Stomach (tissue), 4 donors: ENCODE measurements around the gene SNAP25.

ENCODE experiments used
- CTCF ChIP-seq, 7 experiments: fragments of 450-650 bp in 4 of 7; fragments of 200-600 bp in 3 of 7; sonication (generic) in 3 of 7; IDR thresholded peaks; one replicate each; pipeline ENCODE4 v1.5.1; 2016 to 2019; ENCODE audit warnings: antibody characterized with exemption in 7 of 7, control low read depth in 2 of 7, mild to moderate bottlenecking in 1 of 7
- EP300 ChIP-seq: sonication (generic); formaldehyde crosslinking; IDR thresholded peaks from one replicate; pipeline ENCODE4 v1.6.1; 2017; ENCODE audit warnings: antibody characterized with exemption
- POLR2A ChIP-seq, 4 donors: fragments of 450-650 bp; IDR thresholded peaks; one replicate each; pipeline ENCODE4 v1.6.1; 2016; ENCODE audit warnings: antibody characterized with exemption in 4 of 4, control low read depth in 2 of 4, mild to moderate bottlenecking in 1 of 4, moderate library complexity in 1 of 4
- POLR2AphosphoS5 ChIP-seq, 3 donors: sonication (generic); formaldehyde crosslinking; IDR thresholded peaks; one replicate each; pipeline ENCODE4 v1.6.1; 2016; ENCODE audit warnings: antibody characterized with exemption in 3 of 3

DNA sequence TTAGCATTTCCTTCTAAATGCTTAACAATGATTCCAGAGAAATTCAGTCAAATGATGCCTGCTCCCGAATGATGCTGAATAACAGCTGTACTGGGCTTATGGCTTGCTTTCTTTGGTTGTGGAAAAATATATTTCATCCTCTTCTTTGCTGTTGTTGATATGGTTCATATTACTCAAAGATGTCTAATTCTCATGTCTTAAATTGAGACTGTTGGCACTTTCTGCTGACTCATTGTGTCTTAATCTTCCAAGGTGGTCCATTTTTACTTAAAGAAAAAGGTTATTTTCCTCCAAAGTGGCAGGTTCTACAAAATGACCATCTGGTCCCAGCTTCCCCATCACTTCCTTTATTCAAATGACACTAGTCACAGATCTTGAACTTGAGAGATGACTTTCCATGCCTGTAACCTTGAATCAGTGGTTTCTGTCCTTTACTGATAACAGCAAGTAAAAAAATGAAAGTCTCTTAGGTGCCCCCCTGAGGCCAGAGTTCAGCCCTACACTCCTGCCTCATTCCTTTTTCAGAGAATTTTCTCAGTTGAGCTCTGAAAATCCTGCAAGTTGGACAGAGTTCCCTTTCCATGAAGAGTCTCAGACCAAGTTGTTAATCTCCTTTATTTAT is 6.9 kb downstream of the SNAP25 start:
- TF ChIP-seq POLR2A (IDR thresholded peaks at IDR 0.05): no peak
- TF ChIP-seq CTCF (IDR thresholded peaks at IDR 0.05): no peak
- TF ChIP-seq POLR2AphosphoS5 (IDR thresholded peaks at IDR 0.05): no peak
- TF ChIP-seq EP300: no peak
